Measurements from ENCODE around the gene PDXDC1.
"Not testable (repeated sequence)": the region's sequence is repeated elsewhere in the genome, so short reads cannot be mapped to it uniquely, and the experiment has no call there.

PDXDC1 gene

DNA sequence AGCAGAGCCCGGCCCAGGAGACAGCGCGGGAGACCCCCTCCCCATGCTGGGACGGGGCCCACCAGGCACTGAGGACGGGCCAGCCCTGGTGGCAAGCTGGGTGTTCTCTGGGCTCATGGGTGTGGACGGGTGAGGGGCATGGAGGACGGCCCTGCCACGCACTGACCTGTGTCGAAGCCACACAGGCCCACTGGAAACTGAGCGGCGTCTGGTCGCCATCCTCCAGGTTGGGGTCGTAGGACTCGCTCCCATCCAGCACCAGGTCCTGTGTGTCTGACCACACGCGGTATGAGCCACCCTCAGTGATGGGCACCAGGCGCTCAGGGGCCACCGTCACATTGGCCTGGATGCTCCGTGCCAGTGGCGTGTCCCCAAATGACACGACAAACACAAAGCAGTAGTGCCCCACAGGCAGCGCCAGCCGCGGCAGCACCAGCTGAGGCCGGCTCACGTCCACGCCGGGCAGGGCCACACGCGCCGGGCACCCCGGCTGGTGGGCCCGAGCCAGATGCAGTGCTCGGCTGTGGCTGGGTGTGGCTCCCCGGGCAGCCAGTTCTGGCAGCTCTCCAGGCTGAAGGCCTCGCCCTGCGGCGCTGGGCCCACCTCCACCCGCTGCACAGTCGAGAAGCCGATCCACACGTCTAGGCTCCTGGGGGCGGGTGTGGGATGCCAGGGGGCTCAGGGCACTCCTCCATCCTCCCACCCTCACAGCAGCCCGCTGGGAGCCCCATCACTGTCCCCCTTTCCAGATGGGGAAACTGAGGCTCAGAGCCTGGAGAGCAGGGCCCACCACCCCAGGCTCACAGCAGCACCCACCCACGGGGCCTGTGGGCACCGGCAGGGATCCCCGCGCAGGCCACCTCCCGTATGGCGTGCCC lies 160.9 kb downstream of the PDXDC1 start:
- not testable (repeated sequence) for DNase-seq

- not testable (repeated sequence) for DNase-seq
These were observed 162.7 kb downstream of the PDXDC1 start for GRCh38 chr16:15137514-15137913.

DNA sequence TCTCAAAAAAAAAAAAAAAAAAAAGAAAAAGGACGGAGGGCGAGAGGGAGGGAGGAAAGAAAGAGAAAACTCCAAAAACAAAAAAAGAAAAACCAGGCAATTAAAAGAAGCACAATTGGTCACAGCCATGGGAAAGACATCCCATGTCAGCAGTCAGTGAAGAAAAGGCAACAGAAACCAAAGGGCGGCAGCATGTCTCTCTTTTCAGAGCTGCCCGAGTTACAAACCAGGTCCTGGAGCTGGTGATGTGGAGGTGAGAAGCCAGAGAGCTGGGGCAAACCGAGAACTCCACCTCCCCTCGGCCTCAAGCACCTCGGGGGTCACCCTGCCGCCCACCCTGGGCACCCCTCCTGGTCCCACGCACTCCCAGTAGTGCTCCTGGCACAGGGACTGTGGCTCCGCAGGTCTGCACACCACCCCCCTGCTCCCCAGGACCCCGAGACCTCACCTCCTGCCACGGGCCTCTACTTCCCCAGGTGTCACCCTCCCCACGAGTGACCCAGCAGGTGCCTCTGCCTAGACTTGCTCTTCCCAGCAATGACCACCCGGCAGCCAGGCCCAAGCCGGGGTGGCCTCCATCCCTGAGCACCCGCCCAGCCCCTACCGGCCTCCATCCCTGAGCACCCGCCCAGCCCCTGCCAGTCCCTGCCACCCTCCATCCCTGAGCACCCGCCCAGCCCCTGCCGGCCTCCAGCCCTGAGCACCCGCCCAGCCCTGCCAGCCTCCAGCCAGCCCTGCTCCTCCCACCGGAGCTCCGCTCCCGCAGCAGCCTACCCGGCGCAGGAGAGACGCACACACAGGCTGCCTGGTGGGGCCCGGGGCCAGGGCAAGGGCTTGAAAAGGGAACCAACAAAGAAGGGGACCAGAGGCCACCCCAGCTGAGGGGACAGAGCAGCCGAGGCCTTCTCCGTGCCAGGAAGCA lies 165.9 kb downstream of the PDXDC1 start:
- not testable (repeated sequence) for DNase-seq

DNA sequence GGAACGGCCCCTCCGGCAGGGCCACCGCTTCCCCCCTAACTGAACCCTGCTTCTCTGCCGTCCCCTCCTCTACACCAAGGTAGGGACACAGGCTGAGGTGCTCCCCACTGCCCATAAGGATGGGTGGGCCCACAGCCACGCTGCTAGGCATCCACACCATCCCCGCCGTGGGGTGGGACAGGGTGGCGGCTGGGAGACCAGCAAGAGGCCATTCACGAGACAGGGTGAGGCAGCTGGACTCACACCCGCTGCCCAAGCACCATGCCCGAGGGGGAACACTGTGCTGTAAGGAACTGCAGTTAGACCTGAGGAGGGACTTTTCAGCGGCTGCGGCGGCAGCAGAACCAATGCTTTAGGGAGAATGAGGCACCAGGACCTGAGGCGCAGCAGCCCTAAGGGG lies 166.8 kb downstream of the PDXDC1 start:
- DNase-seq: no peak

DNA sequence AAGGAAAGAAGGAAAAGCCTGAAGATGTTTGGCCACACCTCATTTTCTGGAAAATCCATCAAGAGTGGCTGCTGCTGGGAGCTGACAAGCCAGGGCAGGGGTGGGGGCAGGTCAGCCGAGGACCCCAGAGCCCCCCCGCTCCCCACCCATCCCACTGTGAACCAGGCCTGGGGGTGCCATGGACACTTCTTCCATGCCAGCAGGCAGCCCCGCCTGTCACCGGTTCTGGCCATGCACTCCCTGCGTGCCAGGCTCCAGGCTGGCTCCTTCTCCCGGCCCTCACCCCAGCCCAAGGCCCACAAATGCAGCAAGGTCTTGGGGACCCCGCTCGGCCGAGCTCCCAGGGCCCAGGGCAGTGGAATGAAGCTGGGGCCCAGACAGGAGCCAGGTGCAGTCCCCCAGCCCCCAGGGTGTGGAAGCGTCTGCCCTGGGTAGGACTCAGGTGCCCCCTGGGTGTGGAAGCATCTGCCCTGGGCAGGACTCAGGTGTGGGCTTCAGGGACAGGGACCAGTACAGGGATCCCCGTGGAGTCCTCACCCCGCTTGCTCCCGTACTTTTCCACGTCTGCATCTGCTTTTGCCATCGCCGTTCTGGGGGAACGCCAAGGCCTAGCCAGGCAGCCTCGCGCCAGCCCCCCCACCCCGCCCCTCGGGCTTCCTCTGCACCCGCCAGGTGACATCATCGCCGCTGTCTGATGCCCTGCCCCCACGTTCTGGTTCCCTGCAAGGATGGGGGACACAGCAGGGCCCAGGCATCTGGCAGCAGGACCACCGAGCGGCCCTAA lies 167.5 kb downstream of the PDXDC1 start:
- not testable (repeated sequence) for DNase-seq

GRCh38 chr16:15142891-15143600 lies 168.2 kb downstream of the PDXDC1 start:
- not testable (repeated sequence) for DNase-seq

DNA sequence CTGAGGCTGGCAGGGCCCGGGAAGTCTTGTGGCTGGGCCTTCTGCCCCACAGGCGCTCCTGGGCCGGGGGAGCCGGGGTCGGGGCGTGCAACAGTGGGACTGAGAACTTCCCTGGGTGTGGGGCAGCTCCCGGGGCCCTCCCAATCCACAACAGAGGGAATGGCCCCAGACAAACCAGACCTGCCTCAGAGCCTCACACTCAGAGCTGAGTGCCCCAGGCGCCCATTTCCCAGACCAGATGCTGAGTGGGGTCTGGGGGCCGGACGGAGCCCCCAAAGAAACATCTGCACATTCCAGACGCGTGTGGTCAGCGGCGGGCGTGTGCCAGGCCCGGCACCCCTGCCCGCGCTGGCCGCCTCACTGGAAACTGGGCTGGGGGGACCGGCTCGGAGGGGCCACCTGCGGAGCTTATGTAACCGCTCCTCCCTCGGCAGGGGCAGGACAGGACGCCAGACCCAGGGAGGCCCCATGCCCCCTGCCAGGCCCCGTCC lies 168.8 kb downstream of the PDXDC1 start:
- not testable (repeated sequence) for DNase-seq

DNA sequence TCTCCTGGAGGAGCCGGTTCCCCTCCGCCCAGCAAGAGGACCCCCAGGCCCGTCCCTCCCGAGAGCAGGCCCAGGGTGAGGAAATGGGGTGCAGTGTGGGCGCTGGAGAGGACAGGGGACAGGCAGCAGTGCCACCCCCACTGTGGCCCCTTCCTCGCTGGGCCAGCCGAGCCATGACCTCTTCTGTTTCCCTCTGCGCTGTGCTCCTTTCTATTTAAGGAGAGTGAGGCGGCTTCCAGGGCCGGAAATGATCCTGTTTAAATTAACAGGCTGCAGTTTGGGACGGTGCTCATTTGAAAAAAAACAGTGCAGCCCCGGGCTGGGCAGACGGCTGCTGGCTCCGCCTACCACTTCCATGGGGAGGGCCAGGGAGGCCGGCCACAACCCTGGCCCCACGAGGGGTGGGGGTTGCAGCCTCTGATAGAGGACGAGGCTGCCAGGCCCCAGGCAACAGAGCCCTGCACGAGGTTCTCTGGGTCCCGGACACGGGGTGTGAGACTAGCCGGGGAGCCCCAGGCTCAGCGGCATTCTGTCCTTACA lies 169.3 kb downstream of the PDXDC1 start:
- not testable (repeated sequence) for DNase-seq

- DNase-seq: not testable (repeated sequence)
These were observed 170.1 kb downstream of the PDXDC1 start for GRCh38 chr16:15144781-15145417.

DNA sequence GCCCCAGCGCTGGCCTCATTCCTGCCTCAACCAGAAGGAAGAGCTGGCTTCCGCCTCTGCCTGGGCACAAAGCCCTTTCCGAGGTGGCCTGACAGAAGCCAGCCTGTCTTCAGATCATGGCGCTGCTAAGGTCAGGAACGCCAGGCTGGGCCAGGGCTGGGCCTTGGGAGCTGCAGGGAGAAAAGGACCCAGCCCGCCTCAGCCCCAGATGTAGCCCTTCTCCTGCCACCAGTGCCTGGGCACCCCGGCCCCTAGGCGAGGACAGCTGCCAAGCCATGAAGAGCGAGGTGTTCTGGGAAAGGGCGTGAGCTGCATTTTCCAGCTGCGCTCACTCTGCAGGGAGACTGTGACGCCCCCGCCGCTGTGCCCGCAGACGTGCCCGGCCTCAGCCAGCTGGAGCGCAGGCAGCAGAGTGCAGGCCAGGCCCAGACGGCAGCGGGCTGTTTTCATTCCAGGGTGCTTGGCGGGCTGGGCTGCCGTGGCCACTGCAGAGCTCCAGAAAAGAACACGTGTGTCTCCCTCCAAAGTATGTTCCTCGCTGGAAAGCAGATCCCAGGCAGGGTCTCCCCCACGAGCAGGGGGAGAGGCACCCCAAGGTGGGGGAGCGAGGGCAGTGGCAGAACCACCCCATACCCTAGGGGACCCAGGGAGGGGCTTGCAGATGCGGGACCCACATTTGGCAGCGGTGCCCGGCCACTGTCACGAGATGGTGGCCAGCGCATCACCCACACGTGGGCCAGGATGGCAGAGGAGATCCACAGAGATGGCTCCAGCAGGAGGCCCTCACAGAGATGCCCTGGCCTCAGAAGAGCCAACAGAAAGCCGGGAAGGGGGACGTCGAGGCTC lies 170.8 kb downstream of the PDXDC1 start:
- DNase-seq: not testable (repeated sequence)

GRCh38 chr16:15146264-15146662 lies 171.4 kb downstream of the PDXDC1 start:
- DNase-seq: not testable (repeated sequence)

- not testable (repeated sequence) for DNase-seq
These were observed 174.0 kb downstream of the PDXDC1 start for GRCh38 chr16:15148831-15149230.

- DNase-seq: not testable (repeated sequence)
These were observed 174.4 kb downstream of the PDXDC1 start for GRCh38 chr16:15149260-15149659.

DNA sequence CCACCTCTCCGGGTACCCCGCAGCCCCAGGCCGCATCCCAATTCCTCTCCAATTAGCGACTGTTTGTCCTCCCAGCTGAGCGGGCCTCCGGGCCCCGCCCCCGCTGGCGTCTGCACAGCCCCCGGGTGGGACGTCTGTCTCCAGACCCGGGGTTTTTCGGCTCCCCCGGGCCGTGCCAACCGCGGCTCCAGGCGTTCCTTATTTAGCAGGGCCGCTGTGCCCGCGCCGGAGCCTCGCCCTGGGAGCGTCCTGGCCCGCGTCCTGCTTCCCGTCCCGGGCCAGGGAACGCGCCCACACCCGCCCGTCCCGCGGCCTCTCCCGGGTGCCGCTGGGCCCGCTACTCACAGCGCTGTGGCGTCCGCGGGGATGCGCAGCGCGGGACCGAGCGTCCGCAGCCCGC lies 179.2 kb downstream of the PDXDC1 start:
- DNase-seq: not testable (repeated sequence)

DNA sequence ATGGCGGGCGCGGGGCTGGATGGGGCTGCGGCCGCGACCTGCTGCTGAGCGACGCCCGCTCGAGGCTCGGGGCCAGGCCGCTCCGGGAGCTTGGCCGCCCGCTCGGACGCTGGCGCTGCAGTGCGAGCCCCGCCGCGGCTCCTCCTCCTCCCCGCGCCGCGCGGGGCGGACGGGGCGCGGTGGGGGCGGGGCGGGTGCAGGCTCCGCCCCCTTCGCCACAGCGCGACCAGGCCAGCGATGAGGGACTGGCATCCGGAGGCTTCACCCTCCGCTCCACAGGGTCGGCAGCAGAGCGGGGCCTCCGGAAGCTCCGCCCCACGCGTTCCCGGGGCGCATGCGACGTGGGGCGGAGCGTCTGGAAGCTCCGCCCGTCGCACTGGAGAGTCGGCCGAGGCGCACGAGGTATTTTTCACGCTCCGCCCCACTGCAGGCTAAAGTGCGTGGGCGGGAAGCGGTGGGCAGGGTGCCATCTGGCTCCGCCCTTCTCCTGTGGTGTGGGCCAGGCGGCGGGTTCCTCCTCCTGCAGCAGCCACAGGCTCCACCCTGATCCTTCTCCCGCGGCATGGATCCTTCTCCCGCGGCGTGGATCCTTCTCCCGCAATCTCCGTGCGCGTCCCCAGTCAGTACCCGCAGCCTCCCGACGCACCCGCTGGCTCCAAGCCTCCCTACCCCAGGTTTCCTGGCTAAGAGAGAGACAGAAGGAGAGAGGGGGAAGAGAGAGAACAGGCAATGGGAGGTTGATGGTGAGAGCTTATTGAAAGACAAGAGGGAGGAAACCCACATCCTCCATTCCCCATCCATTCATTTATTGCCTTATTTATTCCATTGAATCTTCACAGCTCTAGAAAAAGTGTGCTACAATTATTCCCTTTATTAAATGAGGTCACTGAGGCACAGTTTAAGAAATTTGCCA lies 180.1 kb downstream of the PDXDC1 start:
- DNase-seq: peak; percentile 81

GRCh38 chr16:15157644-15158043 lies 182.8 kb downstream of the PDXDC1 start:
- DNase-seq: not testable (repeated sequence)

GRCh38 chr16:15159671-15160070 lies 184.8 kb downstream of the PDXDC1 start:
- not testable (repeated sequence) for DNase-seq

- DNase-seq: not testable (repeated sequence)
These were observed 185.7 kb downstream of the PDXDC1 start for GRCh38 chr16:15160571-15160970.

GRCh38 chr16:15163055-15163454 lies 188.2 kb downstream of the PDXDC1 start:
- DNase-seq: not testable (repeated sequence)
